H1 (cell line): ENCODE data around the gene DHX38. TPM values are rescaled to one million over a fixed set of nuclear protein-coding genes. Genes with fewer than 3 reads are reported as not detected.

ENCODE experiments used
- CTCF ChIA-PET: fragments of 300-600 bp; sonication (Branson Sonifier 250); formaldehyde crosslinking; loops from one replicate; lab custom pipeline; 2021; ENCODE audit not compliant: partially characterized antibody; lab: Charles Lee
- POLR2A ChIA-PET: fragments of 300-600 bp; sonication (Branson Sonifier 250); formaldehyde crosslinking; loops from one replicate; lab custom pipeline; 2021; ENCODE audit warnings: inconsistent platforms; ENCODE audit not compliant: partially characterized antibody; lab: Charles Lee
- DNase-seq, 2 experiments: peaks; one replicate each; pipeline versions ENCODE4 v3.0.0 to v3.0.0-alpha.2; 2010 to 2022; ENCODE audit warnings: low spot score in 2 of 2, low read depth in 1 of 2, mixed read lengths in 1 of 2
- FAIRE-seq: peaks from 2 replicates; lab custom pipeline; 2011; peaks lifted over from hg19 to GRCh38; lab: Jason Lieb, UNC
- H2AFZ ChIP-seq: 2 replicates; pipeline ENCODE4 v1.8.1; 2012; ENCODE audit warnings: low read length, inconsistent platforms
- H2AK5ac ChIP-seq: 2 replicates; pipeline ENCODE4 v1.6.1; 2013; ENCODE audit warnings: low read depth, low read length
- H2BK120ac ChIP-seq: replicated peaks from 2 replicates; pipeline ENCODE3; 2013; ENCODE audit warnings: low read depth, low read length, inconsistent platforms
- H2BK12ac ChIP-seq: 2 replicates; pipeline ENCODE4 v1.6.1; 2013; ENCODE audit warnings: low read depth, low read length
- H2BK15ac ChIP-seq: 2 replicates; pipeline ENCODE4 v1.6.1; 2013; ENCODE audit warnings: low read length
- H2BK20ac ChIP-seq: 2 replicates; pipeline ENCODE4 v1.6.1; 2013; ENCODE audit warnings: low read length
- H2BK5ac ChIP-seq: 2 replicates; pipeline ENCODE4 v1.6.1; 2013; ENCODE audit warnings: low read depth, low read length
- H3K14ac ChIP-seq: 2 replicates; pipeline ENCODE4 v1.6.1; 2013; ENCODE audit warnings: inconsistent platforms; ENCODE audit not compliant: insufficient read length
- H3K18ac ChIP-seq: 2 replicates; pipeline ENCODE4 v1.6.1; 2013; ENCODE audit warnings: low read length; ENCODE audit errors: extremely low read depth
- H3K23ac ChIP-seq: 2 replicates; pipeline ENCODE4 v1.6.1; 2013; ENCODE audit warnings: inconsistent platforms; ENCODE audit not compliant: insufficient read length
- H3K23me2 ChIP-seq: 2 replicates; pipeline ENCODE4 v1.6.1; 2013; ENCODE audit warnings: low read depth, low read length
- H3K27ac ChIP-seq: 2 replicates; pipeline ENCODE4 v1.6.1; 2011; ENCODE audit warnings: low read depth, low read length, inconsistent platforms
- H3K27me3 ChIP-seq, 4 experiments: replicated peaks in 1 of 4; 1 replicate in 1 of 4; 2 replicates in 3 of 4; pipeline versions ENCODE4 v1.6.1 to v1.8.1; 2011 to 2013; ENCODE audit warnings: low read length in 3 of 4, mild to moderate bottlenecking in 3 of 4, inconsistent platforms in 2 of 4, mixed read lengths in 2 of 4, moderate library complexity in 1 of 4; ENCODE audit not compliant: control insufficient read depth in 3 of 4, insufficient read depth in 3 of 4; ENCODE audit errors: extremely low read depth in 1 of 4
- H3K36me3 ChIP-seq, 4 experiments: 2 replicates each; pipeline versions ENCODE4 v1.6.1 to v1.8.1; 2011 to 2013; ENCODE audit warnings: mild to moderate bottlenecking in 4 of 4, low read length in 3 of 4, moderate library complexity in 2 of 4, control low read depth in 1 of 4, inconsistent platforms in 1 of 4; ENCODE audit not compliant: insufficient read depth in 4 of 4, control insufficient read depth in 2 of 4
- H3K4ac ChIP-seq: replicated peaks from 2 replicates; pipeline ENCODE3; 2013; ENCODE audit warnings: low read length, low read depth, mixed read lengths, inconsistent platforms; ENCODE audit not compliant: insufficient read length
- H3K4me1 ChIP-seq, 4 experiments: replicated peaks in 1 of 4; 1 replicate in 1 of 4; 2 replicates in 3 of 4; pipeline versions ENCODE4 v1.6.1 to v1.8.1; 2011 to 2013; ENCODE audit warnings: low read length in 3 of 4, inconsistent platforms in 2 of 4, mixed read lengths in 1 of 4; ENCODE audit not compliant: insufficient read depth in 4 of 4, control insufficient read depth in 3 of 4
- H3K4me2 ChIP-seq, 2 experiments: 2 replicates each; pipeline versions ENCODE4 v1.6.1 to v1.8.1; 2011 to 2013; ENCODE audit warnings: low read depth in 2 of 2, low read length in 2 of 2, control low read depth in 1 of 2, inconsistent platforms in 1 of 2, mild to moderate bottlenecking in 1 of 2; ENCODE audit not compliant: insufficient read depth in 1 of 2
- H3K4me3 ChIP-seq, 4 experiments: fragments of 200-600, 300-600 bp in 1 of 4; sonication (generic), shearing (Covaris generic), sonication (Bioruptor Twin) in 1 of 4; 2 replicates each; pipeline versions ENCODE4 v1.5.1 to v1.8.1; 2011 to 2016; ENCODE audit warnings: low read length in 4 of 4, low read depth in 3 of 4, control low read depth in 2 of 4, inconsistent platforms in 2 of 4, mild to moderate bottlenecking in 2 of 4, mixed read lengths in 1 of 4, moderate library complexity in 1 of 4; ENCODE audit not compliant: insufficient read depth in 2 of 4; ENCODE audit errors: extremely low read depth in 1 of 4
- H3K56ac ChIP-seq: replicated peaks from 2 replicates; pipeline ENCODE3; 2013; ENCODE audit warnings: low read depth, mild to moderate bottlenecking, mixed read lengths, low read length, inconsistent platforms; ENCODE audit not compliant: insufficient read length
- H3K79me1 ChIP-seq: 2 replicates; pipeline ENCODE4 v1.6.1; 2013; ENCODE audit warnings: low read depth, low read length, control low read depth
- H3K79me2 ChIP-seq, 2 experiments: 2 replicates each; pipeline versions ENCODE4 v1.6.1 to v1.8.1; 2012 to 2013; ENCODE audit warnings: low read length in 2 of 2, mild to moderate bottlenecking in 2 of 2, inconsistent platforms in 1 of 2; ENCODE audit not compliant: insufficient read depth in 2 of 2, control insufficient read depth in 1 of 2
- H3K9ac ChIP-seq, 4 experiments: replicated peaks in 1 of 4; 1 replicate in 1 of 4; 2 replicates in 3 of 4; pipeline versions ENCODE4 v1.6.1 to v1.8.1; 2011 to 2013; ENCODE audit warnings: low read depth in 3 of 4, low read length in 3 of 4, control low read depth in 2 of 4, mild to moderate bottlenecking in 2 of 4, moderate library complexity in 2 of 4, inconsistent platforms in 1 of 4; ENCODE audit errors: extremely low read depth in 1 of 4
- H3K9me3 ChIP-seq, 2 experiments: 2 replicates each; pipeline versions ENCODE4 v1.6.1 to v1.8.1; 2012 to 2013; ENCODE audit warnings: mild to moderate bottlenecking in 2 of 2, moderate library complexity in 2 of 2, control low read depth in 1 of 2, inconsistent platforms in 1 of 2, low read depth in 1 of 2, low read length in 1 of 2, mixed read lengths in 1 of 2; ENCODE audit not compliant: insufficient read depth in 2 of 2
- H4K20me1 ChIP-seq, 2 experiments: replicated peaks in 1 of 2; 2 replicates each; pipeline versions ENCODE3 to v1.8.1; 2011 to 2013; ENCODE audit warnings: inconsistent platforms in 2 of 2, low read length in 2 of 2, mild to moderate bottlenecking in 1 of 2; ENCODE audit not compliant: insufficient read depth in 2 of 2, control insufficient read depth in 1 of 2
- H4K5ac ChIP-seq: 2 replicates; pipeline ENCODE4 v1.6.1; 2013; ENCODE audit warnings: low read length, low read depth, mixed read lengths, inconsistent platforms; ENCODE audit not compliant: insufficient read length
- H4K8ac ChIP-seq: 2 replicates; pipeline ENCODE4 v1.8.0; 2013; ENCODE audit warnings: mild to moderate bottlenecking, moderate library complexity, low read length, inconsistent platforms; ENCODE audit not compliant: insufficient read depth; ENCODE audit errors: extremely low read depth
- H4K91ac ChIP-seq: replicated peaks from 2 replicates; pipeline ENCODE3; 2013; ENCODE audit warnings: low read length, mixed read lengths, inconsistent platforms; ENCODE audit not compliant: insufficient read length
- CBX5 ChIP-seq: fragments of 300-800, 300-1000 bp; sonication (generic); IDR thresholded peaks from 2 replicates; pipeline ENCODE4 v1.7.1; 2016; ENCODE audit warnings: antibody characterized with exemption, low read length, low read depth
- CHD2 ChIP-seq: IDR thresholded peaks from 2 replicates; pipeline ENCODE4 v1.6.1; 2012; ENCODE audit warnings: low read length, improper control_type of control experiment
- JUND ChIP-seq: IDR thresholded peaks from 2 replicates; pipeline ENCODE4 v1.6.1; 2011; ENCODE audit warnings: mild to moderate bottlenecking, improper control_type of control experiment, low read length
- KDM1A ChIP-seq: fragments of 200-600, 300-600 bp; sonication (generic); IDR thresholded peaks from 2 replicates; pipeline ENCODE4 v1.7.1; 2016; ENCODE audit warnings: mild to moderate bottlenecking, low read length, borderline replicate concordance
- MAFK ChIP-seq: IDR thresholded peaks from 2 replicates; pipeline ENCODE4 v1.6.1; 2012; ENCODE audit warnings: low read depth, mild to moderate bottlenecking, improper control_type of control experiment, low read length
- RAD21 ChIP-seq, 2 experiments: IDR thresholded peaks in 1 of 2; conservative IDR thresholded peaks in 1 of 2; 2 replicates each; pipeline ENCODE4 v1.6.1; 2011; ENCODE audit warnings: low read depth in 2 of 2, low read length in 2 of 2, improper control_type of control experiment in 1 of 2, inconsistent platforms in 1 of 2, mild to moderate bottlenecking in 1 of 2, moderate library complexity in 1 of 2
- SIX5 ChIP-seq: IDR thresholded peaks from 2 replicates; pipeline ENCODE4 v1.6.1; 2011; ENCODE audit warnings: mild to moderate bottlenecking, low read depth, low read length
- SP2 ChIP-seq: IDR thresholded peaks from 2 replicates; pipeline ENCODE4 v1.6.1; 2012; ENCODE audit warnings: mild to moderate bottlenecking, low read length, inconsistent platforms
- SUZ12 ChIP-seq: fragments of 200-600 bp; sonication (generic); IDR thresholded peaks from 2 replicates; pipeline ENCODE4 v1.6.1; 2012; ENCODE audit warnings: mild to moderate bottlenecking, inconsistent platforms, low read length, moderate library complexity, mixed read lengths
- TAF7 ChIP-seq: optimal IDR thresholded peaks from 2 replicates; pipeline ENCODE3; 2011; ENCODE audit warnings: low read depth, mild to moderate bottlenecking, inconsistent platforms, low read length, moderate library complexity, borderline replicate concordance
- WGBS, 2 experiments: shearing (Covaris generic) in 1 of 2; methylation state at CpG; one replicate each; pipeline versions ENCODE4 v1.1.6 to v1.1.7; 2013 to 2015; ENCODE audit warnings: low lambda C conversion rate in 2 of 2, mixed read lengths in 2 of 2, inconsistent platforms in 1 of 2, low coverage in 1 of 2, missing lambda C conversion rate in 1 of 2; ENCODE audit not compliant: insufficient replicate concordance in 2 of 2, insufficient coverage in 1 of 2, insufficient read length in 1 of 2; ENCODE audit errors: extremely low coverage in 1 of 2, missing lambda C conversion rate in 1 of 2; 5-methylcytosine and 5-hydroxymethylcytosine counted together
- polyA plus RNA-seq, 7 experiments: library from polyadenylated mRNA; depleted of rRNA in 3 of 7; stranded (reverse) in 5 of 7; unstranded in 2 of 7; fragments of >200 nt in 5 of 7; fragments of 200-250 nt in 2 of 7; gene quantifications; 1 replicate in 5 of 7; 2 replicates in 1 of 7; 4 replicates in 1 of 7; pipeline versions ENCODE4 v1.2.1 to v1.2.3, GENCODE V29; 2011 to 2013; ENCODE audit warnings: missing spikeins in 2 of 7, mixed read lengths in 2 of 7
- total RNA-seq: library from RNA; stranded (reverse); fragmentation: NEBNext Ultra II Directional; extraction: Animal tissue kit (Norgen Biotek cat#: 25700); gene quantifications from 2 replicates; pipeline ENCODE4 v1.2.1, GENCODE V29; 2021
- TF ChIP-seq, protein P1 (sequence below), 3 experiments: IDR thresholded peaks; 1 replicate in 2 of 3; 2 replicates in 1 of 3; pipeline versions ENCODE4 v1.5.1 to v1.6.1; 2011; ENCODE audit warnings: low read length in 3 of 3, mild to moderate bottlenecking in 3 of 3, inconsistent platforms in 2 of 3, low read depth in 1 of 3, moderate library complexity in 1 of 3; ENCODE audit not compliant: insufficient read depth in 1 of 3; ENCODE audit errors: control extremely low read depth in 1 of 3

Gene DHX38
- total and polyA plus RNA-seq, 2 of the 8 experiments (the other 6 are each of a cell fraction or from before 2014, with no cell fraction given): 27.3 to 53.5 TPM

DNA sequence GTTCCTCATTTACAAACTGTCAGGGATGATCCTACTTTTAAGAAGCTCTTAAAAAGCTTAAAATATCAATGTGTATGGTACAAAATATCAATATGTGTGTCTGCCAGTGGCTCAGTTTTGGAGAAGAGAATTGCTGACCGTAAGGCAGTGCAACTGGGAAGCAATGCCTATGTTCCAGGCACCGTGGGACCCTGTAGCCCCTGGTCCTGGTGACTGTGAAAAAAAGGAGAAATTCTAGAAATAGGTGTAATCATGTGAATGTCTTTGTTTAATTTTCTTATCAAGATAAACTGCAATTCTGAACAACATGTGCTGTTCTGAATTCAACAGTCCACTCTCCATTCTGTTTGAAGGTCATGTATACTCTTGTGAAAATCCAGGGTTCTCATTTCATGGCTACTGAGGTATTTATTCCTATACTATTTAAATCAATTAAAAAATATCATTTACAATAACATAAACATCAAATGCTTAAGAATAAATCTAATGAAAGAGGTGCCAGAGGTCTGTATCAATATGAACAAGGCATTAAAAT, 48.8 kb upstream of the DHX38 start:
- Histone ChIP-seq H3K27me3 (no peaks in the 10 kb centered on the region), H3K27ac (no peak overlapping the region), H3K4me2 (no peak overlapping the region), H2AK5ac (no peak overlapping the region), H3K23me2 (no peaks in the 10 kb centered on the region), H2AFZ (no peak overlapping the region), H2BK15ac (no peak overlapping the region), H3K56ac (no peak overlapping the region), H3K9me3 (no peaks in the 10 kb centered on the region), H2BK20ac (no peak overlapping the region), H4K20me1 (no peaks in the 10 kb centered on the region), H3K36me3 (no peaks in the 10 kb centered on the region), H3K4me3 (no peak overlapping the region), H3K4me1 (no peaks in the 10 kb centered on the region), H3K14ac (no peak overlapping the region), H4K5ac (no peak overlapping the region), H3K4ac (no peak overlapping the region), H4K8ac (no peak overlapping the region), H3K18ac (no peak overlapping the region), H2BK120ac (no peak overlapping the region), H3K23ac (no peak overlapping the region), H3K79me1 (no peaks in the 10 kb centered on the region), H3K79me2 (no peaks in the 10 kb centered on the region), H3K9ac (no peak overlapping the region), H2BK5ac (no peak overlapping the region), H4K91ac (no peak overlapping the region), H2BK12ac (no peak overlapping the region)
- FAIRE-seq: no peak
- 93% methylated on average over 2 of the region's 2 CpGs; no CpG with 5 or more reads in 1 of the 2 experiments for WGBS, 2 experiments
- no peak for DNase-seq
- POLR2A ChIA-PET: no interaction called here
- CTCF ChIA-PET: no interaction called here
- TF ChIP-seq CBX5 (no peak), TAF7 (no peak), KDM1A (no peak), SUZ12 (no peak), MAFK (no peak), JUND (no peak), RAD21 (IDR thresholded peaks at IDR 0.05 in 1 of 2, conservative IDR thresholded peaks at IDR 0.05 in 1 of 2; ENCODE audit: low read depth in 2 of 2, low read length in 2 of 2) (no peak), CHD2 (no peak), SP2 (no peak), SIX5 (no peak)
- TF ChIP-seq, protein P1, sequence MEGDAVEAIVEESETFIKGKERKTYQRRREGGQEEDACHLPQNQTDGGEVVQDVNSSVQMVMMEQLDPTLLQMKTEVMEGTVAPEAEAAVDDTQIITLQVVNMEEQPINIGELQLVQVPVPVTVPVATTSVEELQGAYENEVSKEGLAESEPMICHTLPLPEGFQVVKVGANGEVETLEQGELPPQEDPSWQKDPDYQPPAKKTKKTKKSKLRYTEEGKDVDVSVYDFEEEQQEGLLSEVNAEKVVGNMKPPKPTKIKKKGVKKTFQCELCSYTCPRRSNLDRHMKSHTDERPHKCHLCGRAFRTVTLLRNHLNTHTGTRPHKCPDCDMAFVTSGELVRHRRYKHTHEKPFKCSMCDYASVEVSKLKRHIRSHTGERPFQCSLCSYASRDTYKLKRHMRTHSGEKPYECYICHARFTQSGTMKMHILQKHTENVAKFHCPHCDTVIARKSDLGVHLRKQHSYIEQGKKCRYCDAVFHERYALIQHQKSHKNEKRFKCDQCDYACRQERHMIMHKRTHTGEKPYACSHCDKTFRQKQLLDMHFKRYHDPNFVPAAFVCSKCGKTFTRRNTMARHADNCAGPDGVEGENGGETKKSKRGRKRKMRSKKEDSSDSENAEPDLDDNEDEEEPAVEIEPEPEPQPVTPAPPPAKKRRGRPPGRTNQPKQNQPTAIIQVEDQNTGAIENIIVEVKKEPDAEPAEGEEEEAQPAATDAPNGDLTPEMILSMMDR (IDR thresholded peaks at IDR 0.05; ENCODE audit: control extremely low read depth in 1 of 3, insufficient read depth in 1 of 3, low read depth in 1 of 3, low read length in 3 of 3): no peak
